H9 (cell line): Measurements from ENCODE around the gene NLGN4X. TPM values are rescaled to one million over a fixed set of nuclear protein-coding genes. Genes with fewer than 3 reads are reported as not detected.

ENCODE experiments used
- DNase-seq: peaks from one replicate; pipeline ENCODE4 v3.0.0-alpha.2; 2017
- H2AFZ ChIP-seq: one replicate; pipeline ENCODE4 v1.6.1; 2013; ENCODE audit warnings: mild to moderate bottlenecking, low read length, control low read depth, moderate library complexity
- H2AK5ac ChIP-seq: 2 replicates; pipeline ENCODE4 v1.6.1; 2013; ENCODE audit warnings: low read length, control low read depth, mixed read lengths; ENCODE audit not compliant: insufficient read length
- H2BK120ac ChIP-seq: one replicate; pipeline ENCODE4 v1.6.1; 2013; ENCODE audit warnings: low read depth, mild to moderate bottlenecking, low read length, control low read depth, inconsistent platforms; ENCODE audit not compliant: poor library complexity, severe bottlenecking
- H2BK12ac ChIP-seq: 2 replicates; pipeline ENCODE4 v1.6.1; 2013; ENCODE audit warnings: low read length, control low read depth, mixed read lengths, low read depth; ENCODE audit not compliant: insufficient read length
- H2BK15ac ChIP-seq: 2 replicates; pipeline ENCODE4 v1.6.1; 2013; ENCODE audit warnings: low read depth, low read length, control low read depth
- H2BK20ac ChIP-seq: one replicate; pipeline ENCODE4 v1.6.1; 2013; ENCODE audit warnings: low read depth, mild to moderate bottlenecking, low read length, control low read depth, inconsistent platforms; ENCODE audit not compliant: poor library complexity, severe bottlenecking
- H2BK5ac ChIP-seq: 2 replicates; pipeline ENCODE4 v1.6.1; 2013; ENCODE audit warnings: low read length, control low read depth, mixed read lengths; ENCODE audit not compliant: insufficient read length
- H3K14ac ChIP-seq: 2 replicates; pipeline ENCODE4 v1.6.1; 2013; ENCODE audit warnings: low read length, control low read depth; ENCODE audit not compliant: insufficient read depth
- H3K18ac ChIP-seq: 2 replicates; pipeline ENCODE4 v1.6.1; 2013; ENCODE audit warnings: low read depth, mild to moderate bottlenecking, mixed read lengths, low read length, control low read depth; ENCODE audit not compliant: insufficient read length
- H3K23ac ChIP-seq: 2 replicates; pipeline ENCODE4 v1.6.1; 2013; ENCODE audit warnings: low read length, control low read depth, mixed read lengths, low read depth; ENCODE audit not compliant: insufficient read length
- H3K23me2 ChIP-seq: 2 replicates; pipeline ENCODE4 v1.6.1; 2013; ENCODE audit warnings: low read depth, mild to moderate bottlenecking, mixed read lengths, low read length, control low read depth; ENCODE audit not compliant: insufficient read length, poor library complexity, severe bottlenecking
- H3K27ac ChIP-seq: 2 replicates; pipeline ENCODE4 v1.5.1; 2013; ENCODE audit warnings: low read length, control low read depth, mixed read lengths, low read depth; ENCODE audit not compliant: insufficient read length
- H3K27me3 ChIP-seq: 2 replicates; pipeline ENCODE4 v1.6.1; 2013; ENCODE audit warnings: low read length, control low read depth, inconsistent platforms; ENCODE audit not compliant: insufficient read depth
- H3K4ac ChIP-seq: 2 replicates; pipeline ENCODE4 v1.6.1; 2013; ENCODE audit warnings: low read depth, mild to moderate bottlenecking, control low read depth, inconsistent platforms, low read length, moderate library complexity
- H3K4me1 ChIP-seq: 2 replicates; pipeline ENCODE4 v1.6.1; 2013; ENCODE audit warnings: low read length, control low read depth, inconsistent platforms; ENCODE audit not compliant: insufficient read depth
- H3K4me2 ChIP-seq: 2 replicates; pipeline ENCODE4 v1.6.1; 2013; ENCODE audit warnings: low read length, control low read depth, mixed read lengths; ENCODE audit not compliant: insufficient read length, insufficient read depth
- H3K56ac ChIP-seq: 2 replicates; pipeline ENCODE4 v1.6.1; 2013; ENCODE audit warnings: low read depth, mild to moderate bottlenecking, mixed read lengths, low read length, control low read depth; ENCODE audit not compliant: insufficient read length
- H3K79me1 ChIP-seq: 2 replicates; pipeline ENCODE4 v1.6.1; 2013; ENCODE audit warnings: low read depth, mild to moderate bottlenecking, moderate library complexity, low read length, control low read depth, inconsistent platforms; ENCODE audit not compliant: insufficient read depth, poor library complexity, severe bottlenecking
- H3K79me2 ChIP-seq: 2 replicates; pipeline ENCODE4 v1.6.1; 2013; ENCODE audit warnings: low read length, control low read depth, inconsistent platforms; ENCODE audit not compliant: insufficient read depth
- H3K9ac ChIP-seq: 2 replicates; pipeline ENCODE4 v1.6.1; 2013; ENCODE audit warnings: low read length, control low read depth, mixed read lengths; ENCODE audit not compliant: insufficient read length; ENCODE audit errors: extremely low read depth
- H3K9me3 ChIP-seq: one replicate; pipeline ENCODE4 v1.6.1; 2013; ENCODE audit warnings: low read depth, low read length, inconsistent platforms; ENCODE audit not compliant: control insufficient read depth
- H3T11ph ChIP-seq: one replicate; pipeline ENCODE4 v1.6.1; 2013; ENCODE audit warnings: mild to moderate bottlenecking, low read length, control low read depth, inconsistent platforms
- H4K20me1 ChIP-seq: one replicate; pipeline ENCODE4 v1.6.1; 2013; ENCODE audit not compliant: control insufficient read depth, insufficient read length, insufficient read depth
- H4K5ac ChIP-seq: 2 replicates; pipeline ENCODE4 v1.6.1; 2013; ENCODE audit warnings: low read depth, mild to moderate bottlenecking, mixed read lengths, low read length, control low read depth; ENCODE audit not compliant: insufficient read length
- H4K8ac ChIP-seq: replicated peaks from 2 replicates; pipeline ENCODE4 v1.6.1; 2013; ENCODE audit warnings: low read length, control low read depth, mixed read lengths, low read depth; ENCODE audit not compliant: insufficient read length
- H4K91ac ChIP-seq: 2 replicates; pipeline ENCODE4 v1.6.1; 2013; ENCODE audit warnings: low read depth, mild to moderate bottlenecking, moderate library complexity, mixed read lengths, low read length, control low read depth; ENCODE audit not compliant: insufficient read length
- H3K27ac Mint-ChIP-seq, 3 experiments: 2 replicates in 2 of 3; 3 replicates in 1 of 3; pipeline ENCODE4 v1.8.0; 2020 to 2021; ENCODE audit warnings: mixed read lengths in 3 of 3, mild to moderate bottlenecking in 1 of 3, moderate library complexity in 1 of 3
- H3K27me3 Mint-ChIP-seq: 2 replicates; pipeline ENCODE4 v1.8.0; 2021; ENCODE audit warnings: low read depth, mild to moderate bottlenecking, moderate library complexity, mixed read lengths
- H3K36me3 Mint-ChIP-seq, 3 experiments: 2 replicates in 2 of 3; 3 replicates in 1 of 3; pipeline ENCODE4 v1.8.0; 2020 to 2021; ENCODE audit warnings: low read depth in 3 of 3, mixed read lengths in 3 of 3; ENCODE audit not compliant: insufficient read depth in 1 of 3
- H3K4me1 Mint-ChIP-seq, 2 experiments: 2 replicates each; pipeline ENCODE4 v1.8.0; 2020; ENCODE audit warnings: mixed read lengths in 2 of 2
- H3K4me3 Mint-ChIP-seq, 2 experiments: 2 replicates in 1 of 2; 3 replicates in 1 of 2; pipeline ENCODE4 v1.8.0; 2020 to 2021; ENCODE audit warnings: mild to moderate bottlenecking in 2 of 2, mixed read lengths in 2 of 2, moderate library complexity in 1 of 2
- H3K9me3 Mint-ChIP-seq, 2 experiments: 2 replicates in 1 of 2; 3 replicates in 1 of 2; pipeline ENCODE4 v1.8.0; 2020; ENCODE audit warnings: mild to moderate bottlenecking in 2 of 2, mixed read lengths in 2 of 2, moderate library complexity in 1 of 2
- WGBS: extraction: QIAGEN DNeasy Blood & Tissue Kit; methylation state at CpG from one replicate; pipeline ENCODE4 v1.1.7; 2013; ENCODE audit warnings: missing lambda C conversion rate, low lambda C conversion rate, mixed read lengths; ENCODE audit not compliant: insufficient read length; ENCODE audit errors: extremely low coverage; 5-methylcytosine and 5-hydroxymethylcytosine counted together
- total RNA-seq: library from RNA; stranded (reverse); gene quantifications from 2 replicates; pipeline ENCODE4 v1.2.1, GENCODE V29; 2021
- TF ChIP-seq, protein P1 (sequence below): fragments of 200-600 bp; sonication (generic); conservative IDR thresholded peaks from 3 replicates; pipeline ENCODE4 v1.8.0; 2021; ENCODE audit warnings: antibody characterized with exemption, mild to moderate bottlenecking

The NLGN4X gene
- total RNA-seq, 1 experiment from 2014 or later: 111 TPM

- Histone ChIP-seq H3K4me1 (no peaks in the 10 kb centered on the region), H3K79me2 (peaks cover 46% of the 10 kb centered on the region; the same call in 1 of the 2 replicates), H3K23ac (no peak overlapping the region), H2BK20ac (no peak overlapping the region), H2AFZ (no peak overlapping the region), H2BK5ac (no peak overlapping the region), H3K27ac (no peak overlapping the region), H3K4ac (no peak overlapping the region), H3K14ac (no peak overlapping the region), H3K27me3 (no peaks in the 10 kb centered on the region), H3K9me3 (no peaks in the 10 kb centered on the region), H3K23me2 (no peaks in the 10 kb centered on the region), H3K18ac (no peak overlapping the region), H3K4me2 (no peak overlapping the region), H2BK12ac (no peak overlapping the region), H2BK120ac (no peak overlapping the region), H3T11ph (no peak overlapping the region), H4K20me1 (no peaks in the 10 kb centered on the region), H3K9ac (no peak overlapping the region), H3K79me1 (peaks cover 4% of the 10 kb centered on the region), H4K5ac (no peak overlapping the region), H4K8ac (no peak overlapping the region), H4K91ac (no peak overlapping the region), H2BK15ac (no peak overlapping the region), H2AK5ac (no peak overlapping the region), H3K56ac (no peak overlapping the region)
- TF ChIP-seq, protein P1, sequence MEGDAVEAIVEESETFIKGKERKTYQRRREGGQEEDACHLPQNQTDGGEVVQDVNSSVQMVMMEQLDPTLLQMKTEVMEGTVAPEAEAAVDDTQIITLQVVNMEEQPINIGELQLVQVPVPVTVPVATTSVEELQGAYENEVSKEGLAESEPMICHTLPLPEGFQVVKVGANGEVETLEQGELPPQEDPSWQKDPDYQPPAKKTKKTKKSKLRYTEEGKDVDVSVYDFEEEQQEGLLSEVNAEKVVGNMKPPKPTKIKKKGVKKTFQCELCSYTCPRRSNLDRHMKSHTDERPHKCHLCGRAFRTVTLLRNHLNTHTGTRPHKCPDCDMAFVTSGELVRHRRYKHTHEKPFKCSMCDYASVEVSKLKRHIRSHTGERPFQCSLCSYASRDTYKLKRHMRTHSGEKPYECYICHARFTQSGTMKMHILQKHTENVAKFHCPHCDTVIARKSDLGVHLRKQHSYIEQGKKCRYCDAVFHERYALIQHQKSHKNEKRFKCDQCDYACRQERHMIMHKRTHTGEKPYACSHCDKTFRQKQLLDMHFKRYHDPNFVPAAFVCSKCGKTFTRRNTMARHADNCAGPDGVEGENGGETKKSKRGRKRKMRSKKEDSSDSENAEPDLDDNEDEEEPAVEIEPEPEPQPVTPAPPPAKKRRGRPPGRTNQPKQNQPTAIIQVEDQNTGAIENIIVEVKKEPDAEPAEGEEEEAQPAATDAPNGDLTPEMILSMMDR: no peak
- H3K9me3 Mint-ChIP-seq: peaks cover 15 to 18% of the 10 kb centered on the region in 2 experiments; a peak in 3 of 5 replicates
- H3K4me1 Mint-ChIP-seq: no peaks in the 10 kb centered on the region
- no CpG with 5 or more reads among the region's 5 CpGs for WGBS
- H3K27me3 Mint-ChIP-seq: no peaks in the 10 kb centered on the region
- H3K27ac Mint-ChIP-seq: peak overlapping the region in 1 of 3 experiments; percentile 50; a peak in 2 of 7 replicates
- no peak for DNase-seq
- H3K4me3 Mint-ChIP-seq: no peak overlapping the region
- peaks cover 42 to 52% (median 51%) of the 10 kb centered on the region in 3 experiments for H3K36me3 Mint-ChIP-seq
Measured at GRCh38 chrX:6159468-6159867, 69.2 kb downstream of the NLGN4X start.
